Neuron (in vitro differentiated cells): ENCODE measurements around the gene LMNB1.

Source experiments
- H2AFZ ChIP-seq: one replicate; pipeline ENCODE4 v1.6.1; 2013; ENCODE audit warnings: low read depth, mild to moderate bottlenecking, inconsistent platforms, low read length, moderate library complexity
- H3K27me3 ChIP-seq: one replicate; pipeline ENCODE4 v1.6.1; 2013; ENCODE audit warnings: low read length; ENCODE audit not compliant: insufficient read depth
- H3K36me3 ChIP-seq: one replicate; pipeline ENCODE4 v1.6.1; 2013; ENCODE audit warnings: low read length; ENCODE audit not compliant: insufficient read depth
- H3K4me1 ChIP-seq: one replicate; pipeline ENCODE4 v1.6.1; 2013; ENCODE audit warnings: low read length; ENCODE audit not compliant: insufficient read depth
- H3K4me3 ChIP-seq: 2 replicates; pipeline ENCODE4 v1.5.1; 2013; ENCODE audit warnings: mild to moderate bottlenecking, low read length, moderate library complexity
- H3K9me3 ChIP-seq: one replicate; pipeline ENCODE4 v1.6.1; 2013; ENCODE audit warnings: low read length

Gene LMNB1

GRCh38 chr5:126878634-126879033 lies 101.7 kb downstream of the LMNB1 start:
- Histone ChIP-seq H3K4me3 (no peak overlapping the region), H3K36me3 (no peaks in the 10 kb centered on the region), H3K4me1 (peaks cover 13% of the 10 kb centered on the region), H3K27me3 (no peaks in the 10 kb centered on the region), H3K9me3 (no peaks in the 10 kb centered on the region), H2AFZ (no peak overlapping the region)

GRCh38 chr5:126881821-126882600 lies 105.1 kb downstream of the LMNB1 start:
- no peaks in the 10 kb centered on the region for H3K27me3 ChIP-seq
- H3K4me3 ChIP-seq: no peak overlapping the region
- H3K4me1 ChIP-seq: peaks cover 4% of the 10 kb centered on the region
- no peak overlapping the region for H2AFZ ChIP-seq
- no peaks in the 10 kb centered on the region for H3K9me3 ChIP-seq
- H3K36me3 ChIP-seq: no peaks in the 10 kb centered on the region

- Histone ChIP-seq H3K4me1 (no peaks in the 10 kb centered on the region), H3K36me3 (no peaks in the 10 kb centered on the region), H2AFZ (no peak overlapping the region), H3K27me3 (no peaks in the 10 kb centered on the region), H3K4me3 (no peak overlapping the region), H3K9me3 (no peaks in the 10 kb centered on the region)
Observed at GRCh38 chr5:126883564-126884245, 106.8 kb downstream of the LMNB1 start.

- Histone ChIP-seq H3K36me3 (no peaks in the 10 kb centered on the region), H3K27me3 (no peaks in the 10 kb centered on the region), H2AFZ (no peak overlapping the region), H3K9me3 (no peaks in the 10 kb centered on the region), H3K4me1 (no peaks in the 10 kb centered on the region), H3K4me3 (no peak overlapping the region)
Observed at GRCh38 chr5:126884269-126884819, 107.4 kb downstream of the LMNB1 start.
